Smooth muscle cell (in vitro differentiated cells): ENCODE measurements around the gene NR2C2AP. TPM values are rescaled to one million over a fixed set of nuclear protein-coding genes. Genes with fewer than 3 reads are reported as not detected.

ENCODE experiments used
- DNase-seq: peaks from one replicate; lab custom pipeline; 2025; ENCODE audit not compliant: unreplicated experiment; lab: John Stamatoyannopoulos, UW
- H2AFZ ChIP-seq: fragments of 200-600 bp; sonication (generic); 2 replicates; pipeline ENCODE4 v1.6.0; 2016; ENCODE audit warnings: antibody characterized with exemption, low read depth, mild to moderate bottlenecking
- H3F3A ChIP-seq: fragments of 200-600 bp; sonication (generic); 2 replicates; pipeline ENCODE4 v1.6.0; 2017; ENCODE audit warnings: antibody characterized with exemption, low read depth
- H3K27ac ChIP-seq: fragments of 200-600 bp; sonication (generic); 2 replicates; pipeline ENCODE4 v1.5.1; 2016; ENCODE audit warnings: low read depth, mild to moderate bottlenecking
- H3K27me3 ChIP-seq: fragments of 200-600 bp; sonication (generic); 2 replicates; pipeline ENCODE4 v1.6.1; 2016; ENCODE audit warnings: low read depth, mild to moderate bottlenecking
- H3K36me3 ChIP-seq: fragments of 200-600 bp; sonication (generic); 2 replicates; pipeline ENCODE4 v1.5.1; 2016; ENCODE audit warnings: low read depth
- H3K4me1 ChIP-seq: fragments of 200-600 bp; sonication (generic); 2 replicates; pipeline ENCODE4 v1.5.1; 2016; ENCODE audit warnings: low read depth
- H3K4me2 ChIP-seq: fragments of 200-600 bp; sonication (generic); 2 replicates; pipeline ENCODE4 v1.6.0; 2016; ENCODE audit warnings: mild to moderate bottlenecking
- H3K4me3 ChIP-seq: fragments of 200-600 bp; sonication (generic); 2 replicates; pipeline ENCODE4 v1.5.1; 2016; ENCODE audit warnings: mild to moderate bottlenecking
- H3K79me2 ChIP-seq: fragments of 200-600 bp; sonication (generic); 2 replicates; pipeline ENCODE4 v1.6.0; 2016; ENCODE audit warnings: low read depth, mild to moderate bottlenecking
- H3K9ac ChIP-seq: fragments of 200-600 bp; sonication (generic); 2 replicates; pipeline ENCODE4 v1.6.0; 2016; ENCODE audit warnings: low read depth
- H3K9me3 ChIP-seq: fragments of 200-600 bp; sonication (generic); replicated peaks from 2 replicates; pipeline ENCODE4 v1.5.1; 2016; ENCODE audit warnings: low read depth
- H4K20me1 ChIP-seq: fragments of 200-600 bp; sonication (generic); 2 replicates; pipeline ENCODE4 v1.6.0; 2016; ENCODE audit warnings: low read depth
- CTCF ChIP-seq: fragments of 200-600 bp; sonication (generic); IDR thresholded peaks from 2 replicates; pipeline ENCODE4 v1.5.1; 2017; ENCODE audit warnings: borderline replicate concordance, mild to moderate bottlenecking, antibody characterized with exemption; ENCODE audit not compliant: insufficient read depth, poor library complexity, severe bottlenecking
- WGBS: methylation state at CpG from one replicate; pipeline ENCODE4 v1.1.7; 2016; ENCODE audit warnings: low lambda C conversion rate; 5-methylcytosine and 5-hydroxymethylcytosine counted together
- polyA plus RNA-seq: library from polyadenylated mRNA; unstranded; fragments of >200 nt; fragmentation: Nextera tagmentation; extraction: Ambion mirVana; gene quantifications from 2 replicates; pipeline ENCODE4 v1.2.1, GENCODE V29; 2016
- total RNA-seq: library from RNA; depleted of rRNA; stranded (reverse); fragments of >200 nt; gene quantifications from 2 replicates; pipeline ENCODE4 v1.2.3, GENCODE V29; 2014

The NR2C2AP gene
- total and polyA plus RNA-seq, 2 experiments from 2014 or later, result 6.9 to 10.5 TPM

- Histone ChIP-seq H2AFZ (no peak overlapping the region), H3K4me1 (peaks cover 7% of the 10 kb centered on the region), H3K36me3 (no peaks in the 10 kb centered on the region), H4K20me1 (no peaks in the 10 kb centered on the region), H3K27ac (no peak overlapping the region), H3K27me3 (no peaks in the 10 kb centered on the region), H3F3A (no peaks in the 10 kb centered on the region), H3K9ac (no peak overlapping the region), H3K4me2 (peak overlapping the region; percentile 93), H3K79me2 (no peaks in the 10 kb centered on the region), H3K9me3 (no peaks in the 10 kb centered on the region), H3K4me3 (peak overlapping the region; percentile 76)
- DNase-seq, result no peak
- TF ChIP-seq CTCF, result no peak
- WGBS, result 87% methylated on average over 19 of the region's 19 CpGs
Observed at GRCh38 chr19:19201697-19202630, 1.2 kb downstream of the NR2C2AP start.

GRCh38 chr19:19193926-19194325 is 9.3 kb downstream of the NR2C2AP start:
- H3F3A ChIP-seq, result no peaks in the 10 kb centered on the region
- DNase-seq, result no peak
- H3K9me3 ChIP-seq, result no peaks in the 10 kb centered on the region
- WGBS, result 96% methylated on average over 5 of the region's 5 CpGs
- H3K27ac ChIP-seq, result no peak overlapping the region
- no peak overlapping the region for H3K4me2 ChIP-seq
- H3K27me3 ChIP-seq, result no peaks in the 10 kb centered on the region
- H2AFZ ChIP-seq, result no peak overlapping the region
- H3K9ac ChIP-seq, result no peak overlapping the region
- H3K79me2 ChIP-seq, result peaks cover 29% of the 10 kb centered on the region
- no peaks in the 10 kb centered on the region for H3K36me3 ChIP-seq
- no peak for TF ChIP-seq CTCF
- no peak overlapping the region for H3K4me3 ChIP-seq
- H3K4me1 ChIP-seq, result peaks cover 8% of the 10 kb centered on the region
- H4K20me1 ChIP-seq, result no peaks in the 10 kb centered on the region

GRCh38 chr19:19192910-19193423 is 10.2 kb downstream of the NR2C2AP start:
- H3K36me3 ChIP-seq, result no peaks in the 10 kb centered on the region
- no peak overlapping the region for H3K27ac ChIP-seq
- H3K9ac ChIP-seq, result peak overlapping the region; percentile 80
- peaks cover 8% of the 10 kb centered on the region for H3K4me1 ChIP-seq
- H3F3A ChIP-seq, result no peaks in the 10 kb centered on the region
- H4K20me1 ChIP-seq, result no peaks in the 10 kb centered on the region
- H3K79me2 ChIP-seq, result peaks cover 29% of the 10 kb centered on the region
- no peak for DNase-seq
- TF ChIP-seq CTCF, result no peak
- no peaks in the 10 kb centered on the region for H3K9me3 ChIP-seq
- H2AFZ ChIP-seq, result peak overlapping the region; percentile 88
- peak overlapping the region; percentile 89 for H3K4me2 ChIP-seq
- 6% methylated on average over 22 of the region's 22 CpGs for WGBS
- H3K27me3 ChIP-seq, result no peaks in the 10 kb centered on the region
- peak overlapping the region; percentile 100 for H3K4me3 ChIP-seq
